CD4-positive, alpha-beta T cell (primary cell): ENCODE data around the gene CFLAR. TPM values are rescaled to one million over a fixed set of nuclear protein-coding genes. Genes with fewer than 3 reads are reported as not detected.
A peak's percentile ranks its signal among the peaks of the same experiment; 100 is the strongest.

Experiments used
- ATAC-seq: fragments of 200-7000 bp; cut with Tn5 transposase; one replicate; pipeline ENCODE4 v1.10.0; 2022; ENCODE audit warnings: mild to moderate bottlenecking; ENCODE audit not compliant: poor library complexity
- CTCF ChIA-PET: fragments of 350-600 bp; sonication (Branson Sonifier 250); formaldehyde crosslinking; loops from one replicate; lab custom pipeline; 2021; ENCODE audit warnings: antibody characterized with exemption, inconsistent platforms; lab: Charles Lee
- POLR2A ChIA-PET: fragments of 350-600 bp; sonication (Branson Sonifier 250); formaldehyde crosslinking; loops from one replicate; lab custom pipeline; 2021; ENCODE audit warnings: antibody characterized with exemption, inconsistent platforms; lab: Charles Lee
- DNase-seq, 14 experiments: peaks; one replicate each; pipeline ENCODE4 v3.0.0-alpha.2; 2013 to 2020; ENCODE audit warnings: mixed read lengths in 2 of 14
- H3K27ac ChIP-seq, 2 donors: one replicate each; pipeline versions ENCODE4 v1.5.1 to v1.7.0; 2013; ENCODE audit warnings: low read length in 2 of 2, low read depth in 1 of 2, mild to moderate bottlenecking in 1 of 2
- H3K27me3 ChIP-seq, 2 experiments: 1 replicate in 1 of 2; 2 replicates in 1 of 2; pipeline versions ENCODE4 v1.6.1 to v1.7.0; 2013; ENCODE audit warnings: low read length in 2 of 2, control low read depth in 1 of 2, mild to moderate bottlenecking in 1 of 2, moderate library complexity in 1 of 2; ENCODE audit not compliant: insufficient read depth in 2 of 2, control insufficient read depth in 1 of 2
- H3K36me3 ChIP-seq: one replicate; pipeline ENCODE4 v1.6.1; 2013; ENCODE audit warnings: low read length, control low read depth; ENCODE audit not compliant: insufficient read depth
- H3K4me1 ChIP-seq: one replicate; pipeline ENCODE4 v1.6.1; 2013; ENCODE audit warnings: low read length, control low read depth; ENCODE audit not compliant: insufficient read depth
- H3K4me3 ChIP-seq: one replicate; pipeline ENCODE4 v1.5.1; 2013; ENCODE audit warnings: mild to moderate bottlenecking, low read length, moderate library complexity
- H3K9me3 ChIP-seq, 2 experiments: 1 replicate in 1 of 2; 2 replicates in 1 of 2; pipeline versions ENCODE4 v1.6.1 to v1.7.0; 2013; ENCODE audit warnings: low read length in 2 of 2, mild to moderate bottlenecking in 2 of 2, control low read depth in 1 of 2, moderate library complexity in 1 of 2; ENCODE audit not compliant: control insufficient read depth in 1 of 2, insufficient read depth in 1 of 2
- H3K27ac Mint-ChIP-seq: one replicate; pipeline ENCODE4 v1.8.0; 2020; ENCODE audit warnings: mixed read lengths
- H3K27me3 Mint-ChIP-seq: one replicate; pipeline ENCODE4 v1.8.0; 2021; ENCODE audit warnings: mixed read lengths
- H3K36me3 Mint-ChIP-seq: one replicate; pipeline ENCODE4 v1.8.0; 2021; ENCODE audit warnings: low read depth, mixed read lengths
- H3K4me1 Mint-ChIP-seq: one replicate; pipeline ENCODE4 v1.8.0; 2021; ENCODE audit warnings: low read depth, mixed read lengths
- H3K4me3 Mint-ChIP-seq: one replicate; pipeline ENCODE4 v1.8.0; 2020; ENCODE audit warnings: mild to moderate bottlenecking, mixed read lengths
- H3K9me3 Mint-ChIP-seq: one replicate; pipeline ENCODE4 v1.8.0; 2020; ENCODE audit warnings: mixed read lengths
- CTCF ChIP-seq: fragments of 200-600 bp; IDR thresholded peaks from one replicate; pipeline ENCODE4 v1.8.0; 2022; ENCODE audit warnings: antibody characterized with exemption, mild to moderate bottlenecking
- intact Hi-C, 2 experiments: fragments of 100-400 bp; cut with DNase I in 1 of 2; cut with micrococcal nuclease in 1 of 2; formaldehyde crosslinking; loops; one replicate each; pipeline versions ENCODE4 v1.15.1 to v1.9.0; 2023 to 2025; cut with DNase I, micrococcal nuclease
- total RNA-seq, 174 experiments: library from RNA in 2 of 174; stranded (reverse) in 2 of 174; gene quantifications; one replicate each; pipeline ENCODE4 v1.2.3 and lab custom pipeline; 2021 to 2026

CFLAR gene
- total RNA-seq, 2 experiments from 2014 or later = 178 to 181 TPM

- no peak for TF ChIP-seq CTCF
- peaks cover 2% of the 10 kb centered on the region for H3K4me1 Mint-ChIP-seq
- H3K36me3 ChIP-seq = peaks cover 5% of the 10 kb centered on the region
- H3K4me3 ChIP-seq = no peak overlapping the region
- H3K27ac ChIP-seq = no peak overlapping the region
- H3K9me3 ChIP-seq = peaks cover 19 to 29% of the 10 kb centered on the region in 2 experiments
- peaks cover 3% of the 10 kb centered on the region for H3K4me1 ChIP-seq
- H3K27me3 Mint-ChIP-seq = no peaks in the 10 kb centered on the region
- POLR2A ChIA-PET = no interaction called here
- peaks cover 33% of the 10 kb centered on the region for H3K36me3 Mint-ChIP-seq
- CTCF ChIA-PET = no interaction called here
- intact Hi-C loops = loop anchor here in 1 of 2 experiments (10.0 kb wide), 1 partner anchor 597 kb away; no protein-coding TSS in a partner anchor
- no peak overlapping the region for H3K4me3 Mint-ChIP-seq
- no peak for DNase-seq
- H3K27ac Mint-ChIP-seq = peak overlapping the region; percentile 3
- H3K9me3 Mint-ChIP-seq = peaks cover 21% of the 10 kb centered on the region
- no peaks in the 10 kb centered on the region for H3K27me3 ChIP-seq
- no peak for ATAC-seq
Measured at GRCh38 chr2:201172279-201172678, 56.3 kb downstream of the CFLAR start.

- DNase-seq (no peak), ATAC-seq (no peak)
- H3K36me3 ChIP-seq = no peaks in the 10 kb centered on the region
- H3K9me3 Mint-ChIP-seq = peaks cover 6% of the 10 kb centered on the region
- H3K4me1 ChIP-seq = peaks cover 10% of the 10 kb centered on the region
- peaks cover 12% of the 10 kb centered on the region for H3K36me3 Mint-ChIP-seq
- H3K27me3 Mint-ChIP-seq = no peaks in the 10 kb centered on the region
- no peak for TF ChIP-seq CTCF
- no peaks in the 10 kb centered on the region for H3K27me3 ChIP-seq
- POLR2A ChIA-PET = interaction anchor here (1.1 kb wide), 1 partner anchor 54 kb away, joined by 3 read pairs; no protein-coding TSS in a partner anchor
- CTCF ChIA-PET = no interaction called here
- peak overlapping the region; percentile 30 for H3K27ac Mint-ChIP-seq
- H3K27ac ChIP-seq = no peak overlapping the region
- H3K4me1 Mint-ChIP-seq = peaks cover 7% of the 10 kb centered on the region
- H3K4me3 Mint-ChIP-seq = no peak overlapping the region
- H3K4me3 ChIP-seq = no peak overlapping the region
- intact Hi-C loops = loop anchor here (5.0 to 10.0 kb wide), 7 partner anchors 57 to 600 kb away; partner anchors contain the start of genes CFLAR (in 1 of the 2), HYCC2 (in 1 of the 2), NDUFB3 (in 1 of the 2) and ORC2 (in 1 of the 2)
- H3K9me3 ChIP-seq = peaks cover 8 to 12% of the 10 kb centered on the region in 2 experiments
Measured at GRCh38 chr2:201174687-201175086, 58.7 kb downstream of the CFLAR start.

GRCh38 chr2:201176081-201176481, 60.1 kb downstream of the CFLAR start:
- H3K4me1 Mint-ChIP-seq = peaks cover 7% of the 10 kb centered on the region
- DNase-seq = no peak
- ChIA-PET CTCF (interaction anchor here (1.4 to 1.6 kb wide), 2 partner anchors 56 to 107 kb away, joined by 5 to 6 read pairs; no protein-coding TSS in a partner anchor), POLR2A (interaction anchor here (0.9 to 1.1 kb wide), 2 partner anchors 56 to 58 kb away, joined by 3 read pairs; no protein-coding TSS in a partner anchor)
- ATAC-seq = no peak
- H3K36me3 Mint-ChIP-seq = no peaks in the 10 kb centered on the region
- Histone ChIP-seq H3K4me1 (peaks cover 14% of the 10 kb centered on the region), H3K4me3 (no peak overlapping the region), H3K27ac (no peak overlapping the region), H3K36me3 (no peaks in the 10 kb centered on the region), H3K9me3 (peaks cover 0 to 8% of the 10 kb centered on the region in 2 experiments), H3K27me3 (no peaks in the 10 kb centered on the region)
- no peak overlapping the region for H3K27ac Mint-ChIP-seq
- no peaks in the 10 kb centered on the region for H3K27me3 Mint-ChIP-seq
- H3K4me3 Mint-ChIP-seq = no peak overlapping the region
- no peak for TF ChIP-seq CTCF
- intact Hi-C loops = loop anchor here (2.0 to 10.0 kb wide), 8 partner anchors 59 to 601 kb away; partner anchors contain the start of genes CFLAR (in 1 of the 2), HYCC2 (in 1 of the 2), NDUFB3 (in 1 of the 2) and ORC2 (in 1 of the 2)
- no peaks in the 10 kb centered on the region for H3K9me3 Mint-ChIP-seq
